Measurements from ENCODE around the gene PTPRD. TPM values are rescaled to one million over a fixed set of nuclear protein-coding genes. Genes with fewer than 3 reads are reported as not detected.

The PTPRD gene
- total RNA-seq, 1 donor from 2014 or later: 6.1 TPM

DNA sequence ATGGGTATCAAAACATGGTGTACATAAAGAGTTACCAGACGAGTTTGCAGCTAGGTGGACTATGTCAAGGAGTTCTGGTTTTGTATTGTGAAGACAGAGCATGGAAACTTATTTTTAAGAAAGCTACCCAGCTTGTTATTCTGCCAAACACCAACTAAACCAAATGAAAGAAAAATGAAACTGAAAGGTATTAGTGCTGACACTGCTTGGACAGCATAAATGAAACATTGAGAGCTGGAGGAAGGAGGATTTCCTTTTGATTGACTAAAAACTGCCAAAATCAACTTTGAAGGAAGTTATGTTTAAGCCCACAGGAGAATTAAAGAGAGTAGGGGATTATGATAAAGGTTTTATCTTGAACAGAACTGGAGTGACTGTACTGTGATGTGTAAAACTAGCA, 766.2 kb downstream of the PTPRD start:
- DNase-seq (no peak), ATAC-seq (no peak)
- intact Hi-C loops (cut with micrococcal nuclease): no loop called here

DNA sequence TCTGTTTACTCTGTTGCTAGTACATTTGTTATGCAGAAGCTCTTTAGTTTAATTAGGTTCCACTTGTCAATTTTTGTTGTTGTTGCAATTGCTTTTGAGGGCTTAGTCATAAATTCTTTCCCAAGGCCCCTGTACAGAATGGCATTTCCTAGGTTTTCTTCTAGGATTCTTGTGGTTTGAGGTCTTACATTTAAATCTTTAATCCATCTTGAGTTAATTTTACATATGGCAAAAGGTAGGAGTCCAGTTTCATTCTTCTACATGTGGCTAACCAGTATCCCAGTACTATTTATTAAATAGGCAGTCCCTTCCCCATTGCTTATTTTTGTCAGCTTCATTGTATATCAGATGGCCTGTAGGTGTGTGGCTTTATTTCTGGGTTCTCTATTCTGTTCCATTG, 792.4 kb downstream of the PTPRD start:
- DNase-seq: no peak
- ATAC-seq: no peak
- intact Hi-C loops (cut with micrococcal nuclease): no loop called here

DNA sequence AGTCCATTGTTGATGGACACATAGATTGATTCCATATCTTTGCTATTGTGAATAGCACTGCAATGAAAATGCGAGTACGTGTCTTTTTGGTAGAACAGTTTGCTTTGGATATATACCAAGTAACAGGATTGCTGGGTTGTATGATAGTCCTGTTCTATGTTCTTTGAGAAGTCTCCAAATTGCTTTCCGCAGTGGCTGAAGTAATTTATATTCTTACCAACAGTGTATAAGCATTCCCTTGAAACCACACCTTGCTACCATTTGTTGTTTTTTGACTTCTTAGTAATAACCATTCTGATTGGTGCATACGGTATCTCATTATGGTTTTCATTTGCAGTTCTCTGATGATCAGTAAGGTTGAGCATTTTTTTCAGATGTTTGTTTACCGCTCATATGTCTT, 792.9 kb downstream of the PTPRD start:
- intact Hi-C loops (cut with micrococcal nuclease): no loop called here
- ATAC-seq (no peak), DNase-seq (no peak)

- ATAC-seq: no peak
- intact Hi-C loops (cut with micrococcal nuclease): no loop called here
- DNase-seq: no peak
Observed at GRCh38 chr9:9817176-9817575, 795.6 kb downstream of the PTPRD start.

GRCh38 chr9:9804109-9804508, 808.7 kb downstream of the PTPRD start:
- intact Hi-C loops (cut with micrococcal nuclease): no loop called here
- DNase-seq (no peak), ATAC-seq (no peak)

DNA sequence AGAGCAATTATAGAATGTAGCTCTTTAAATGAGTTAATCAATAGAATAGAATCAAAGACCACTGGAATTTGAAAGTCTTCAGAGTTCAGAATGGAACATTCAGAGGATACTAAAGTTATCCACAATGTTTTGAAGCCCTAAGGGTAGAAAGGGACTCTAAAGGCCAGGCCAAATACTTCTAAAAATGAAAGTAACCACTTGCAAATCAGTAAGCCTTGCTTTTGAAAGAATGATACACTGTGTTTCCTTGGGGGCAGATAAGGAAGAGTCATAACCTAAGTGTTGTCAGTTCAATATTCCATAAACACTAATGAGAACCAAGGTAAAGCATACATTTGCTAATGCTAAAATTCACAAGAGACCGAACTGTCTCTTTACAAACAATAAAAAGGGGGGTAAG, 813.5 kb downstream of the PTPRD start:
- ATAC-seq (no peak), DNase-seq (no peak)
- intact Hi-C loops (cut with micrococcal nuclease): no loop called here

- DNase-seq: no peak
- no peak for ATAC-seq
- intact Hi-C loops (cut with micrococcal nuclease): no loop called here
Observed at GRCh38 chr9:9792144-9792857, 820.5 kb downstream of the PTPRD start.

GRCh38 chr9:9791611-9792010, 821.2 kb downstream of the PTPRD start:
- ATAC-seq: no peak
- DNase-seq: no peak
- intact Hi-C loops (cut with micrococcal nuclease): no loop called here

DNA sequence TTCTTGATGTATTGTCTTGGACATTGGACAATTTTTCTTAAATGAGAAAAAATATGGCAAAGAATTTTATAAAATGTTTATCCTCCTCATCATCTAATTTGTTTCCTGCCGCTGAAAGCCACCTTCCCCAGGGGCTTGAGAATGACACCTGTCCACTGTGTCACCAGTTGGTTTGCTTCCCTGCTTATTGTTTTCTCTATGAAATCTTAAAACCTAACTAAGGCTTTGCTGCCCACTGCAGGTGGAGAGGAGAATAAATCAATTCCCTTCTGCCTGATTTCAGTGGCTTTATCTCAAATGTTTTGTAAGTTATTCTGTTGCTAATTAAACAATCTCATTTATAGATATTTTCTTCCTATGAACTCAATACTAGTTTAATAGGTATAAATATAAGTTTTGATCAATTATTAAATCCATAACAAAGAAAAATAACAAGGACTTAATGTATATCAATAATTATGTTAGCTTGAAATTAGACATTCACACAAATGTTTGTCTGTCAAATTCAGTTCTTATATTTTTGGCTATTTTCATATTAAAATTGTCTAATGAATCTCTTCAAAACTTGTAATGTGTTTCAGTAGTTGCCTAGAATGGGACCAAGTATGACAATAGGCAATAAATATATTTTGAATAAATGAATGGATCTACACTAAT, 822.5 kb downstream of the PTPRD start:
- DNase-seq (no peak), ATAC-seq (no peak)
- intact Hi-C loops (cut with micrococcal nuclease): no loop called here

DNA sequence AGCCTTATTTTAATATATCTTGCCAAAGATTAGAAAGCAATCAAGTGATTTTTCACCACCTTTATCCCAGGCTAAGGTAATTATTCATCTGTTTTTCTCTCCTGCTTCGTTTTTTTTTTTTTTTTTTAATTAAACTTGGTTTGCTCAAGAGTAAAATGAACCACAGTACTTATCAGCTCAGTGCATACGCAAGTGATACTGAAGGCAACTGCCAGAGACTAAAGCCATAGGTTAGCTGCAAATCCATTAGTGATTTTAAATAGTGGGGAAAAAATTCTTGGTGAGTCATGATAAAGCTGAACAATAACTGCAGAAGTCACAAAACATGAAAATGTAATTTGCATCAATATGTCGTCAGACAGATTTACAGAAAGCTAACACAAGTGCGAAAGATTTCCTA, 829.1 kb downstream of the PTPRD start:
- ATAC-seq: no peak

DNA sequence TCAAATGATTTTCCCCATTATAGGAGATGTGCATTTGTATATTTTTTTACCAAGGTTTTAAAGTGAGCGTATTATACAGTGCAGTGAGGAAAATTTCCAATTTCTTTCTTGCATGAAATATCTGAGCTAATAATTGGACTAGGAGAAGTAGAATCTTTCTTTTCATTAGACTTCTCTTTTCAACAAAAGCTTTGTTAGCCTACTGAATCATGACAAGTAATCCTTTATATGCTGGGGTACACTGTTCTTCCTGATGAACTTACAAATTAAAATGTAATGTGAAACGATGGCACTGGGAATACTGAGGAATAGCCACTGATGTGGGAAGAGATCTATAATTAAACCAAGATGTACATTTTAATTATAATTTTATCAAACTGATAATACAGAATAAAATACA, 829.6 kb downstream of the PTPRD start:
- ATAC-seq: no peak
- intact Hi-C loops (cut with micrococcal nuclease): no loop called here
- DNase-seq: no peak

More for the DNA sequence above, 829.1 kb downstream of the PTPRD start:
- intact Hi-C loops (cut with micrococcal nuclease): no loop called here
- DNase-seq: no peak

DNA sequence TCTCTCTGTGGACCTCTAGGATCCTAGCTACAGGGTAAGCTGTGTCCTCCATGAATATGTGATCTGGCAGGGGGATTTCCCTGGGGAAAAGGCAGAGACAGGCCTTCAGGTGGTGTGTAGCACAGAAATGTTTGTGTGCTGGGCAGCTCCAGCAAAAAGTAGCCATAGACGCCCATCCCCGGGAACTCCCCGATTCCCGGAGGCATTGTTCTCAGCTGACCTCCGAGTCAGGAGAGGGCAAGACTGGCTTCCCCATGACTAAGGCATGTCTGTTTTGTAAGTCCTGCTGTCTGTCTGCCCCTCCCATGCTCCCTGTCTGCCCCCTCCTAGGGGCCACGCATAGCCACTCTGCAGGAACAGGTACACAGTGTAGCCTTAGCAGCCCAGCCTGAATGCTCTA, 834.5 kb downstream of the PTPRD start:
- DNase-seq (no peak), ATAC-seq (no peak)
- intact Hi-C loops (cut with micrococcal nuclease): no loop called here

- no peak for ATAC-seq
- intact Hi-C loops (cut with micrococcal nuclease): no loop called here
- no peak for DNase-seq
Observed at GRCh38 chr9:9774471-9774870, 838.3 kb downstream of the PTPRD start.

GRCh38 chr9:9771314-9771713, 841.5 kb downstream of the PTPRD start:
- ATAC-seq (no peak), DNase-seq (no peak)
- intact Hi-C loops (cut with micrococcal nuclease): no loop called here

- ATAC-seq: no peak
- no peak for DNase-seq
- intact Hi-C loops (cut with micrococcal nuclease): no loop called here
Observed at GRCh38 chr9:9764821-9765220, 848.0 kb downstream of the PTPRD start.

GRCh38 chr9:9754186-9754585, 858.6 kb downstream of the PTPRD start:
- ATAC-seq: no peak
- no peak for DNase-seq
- intact Hi-C loops (cut with micrococcal nuclease): no loop called here

DNA sequence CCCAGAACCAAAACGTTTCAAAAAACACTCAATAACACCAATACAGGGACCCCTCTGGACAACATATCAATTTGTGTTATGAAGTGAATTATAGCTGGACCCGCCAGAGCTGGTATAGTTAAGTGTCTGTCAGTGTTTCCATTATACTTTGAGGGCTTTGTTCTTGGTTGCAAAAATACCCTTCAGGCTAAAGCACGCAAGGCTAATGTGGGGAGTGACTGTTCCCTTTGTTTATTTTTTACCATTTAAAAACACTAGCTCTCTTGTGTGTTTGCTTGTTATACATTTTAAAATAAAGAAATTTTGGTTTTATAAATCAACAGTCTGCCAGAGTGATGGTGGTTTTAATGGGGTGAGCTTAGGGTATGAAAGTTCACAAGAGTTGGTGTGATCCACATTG, 859.5 kb downstream of the PTPRD start:
- ATAC-seq (no peak), DNase-seq (no peak)
- intact Hi-C loops (cut with micrococcal nuclease): no loop called here

GRCh38 chr9:9752722-9753121, 860.1 kb downstream of the PTPRD start:
- ATAC-seq: no peak
- intact Hi-C loops (cut with micrococcal nuclease): no loop called here

GRCh38 chr9:9751996-9752395, 860.8 kb downstream of the PTPRD start:
- intact Hi-C loops (cut with micrococcal nuclease): no loop called here
- ATAC-seq: no peak
- DNase-seq: no peak

More at GRCh38 chr9:9752722-9753121, 860.1 kb downstream of the PTPRD start:
- no peak for DNase-seq

- intact Hi-C loops (cut with micrococcal nuclease): no loop called here
- ATAC-seq: no peak
- DNase-seq: no peak
Observed at GRCh38 chr9:9750719-9751118, 862.1 kb downstream of the PTPRD start.

DNA sequence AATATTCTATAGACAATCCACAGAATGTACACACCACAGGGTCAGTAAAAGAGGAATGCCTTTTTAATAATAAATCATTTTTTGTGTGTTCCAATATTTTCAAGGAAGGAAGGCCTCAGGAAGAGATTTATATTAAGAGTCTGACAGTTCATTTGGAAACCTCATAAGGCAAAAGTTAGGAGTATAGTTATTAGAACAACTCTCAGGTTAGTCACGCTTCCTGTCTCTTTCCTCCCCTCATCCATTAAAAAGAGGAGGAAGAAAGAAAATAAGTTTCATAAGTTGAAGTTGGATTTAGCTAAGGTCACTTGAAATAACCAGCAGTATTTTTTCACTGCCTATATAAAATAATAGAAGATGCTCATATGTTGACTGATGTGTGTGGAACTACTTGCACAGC, 863.2 kb downstream of the PTPRD start:
- DNase-seq (no peak), ATAC-seq (no peak)
- intact Hi-C loops (cut with micrococcal nuclease): no loop called here

All from left ventricle myocardium superior (tissue), 1 donor.